ENCODE results near the gene CABP7.

CABP7 gene

DNA sequence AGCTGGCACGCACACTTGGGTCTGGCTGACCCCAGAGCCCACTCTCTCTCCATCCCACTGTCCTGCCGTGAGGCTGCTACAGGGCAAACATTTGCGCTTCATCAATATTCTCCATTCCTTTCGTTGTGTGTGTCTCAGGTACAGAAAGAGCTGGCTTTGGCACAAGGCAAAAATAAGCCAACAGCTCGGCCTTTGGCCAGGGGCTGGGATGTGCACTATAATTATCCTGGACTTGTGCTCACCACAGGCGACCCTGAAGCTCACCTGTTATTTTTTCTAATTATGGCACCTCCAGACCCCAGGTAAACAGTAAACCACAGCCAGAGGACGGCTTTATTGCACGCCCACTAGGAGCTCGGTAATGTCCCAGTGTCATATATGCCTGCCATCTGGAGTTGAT is 36.1 kb downstream of the CABP7 start:
- Histone ChIP-seq H3K27me3 (no peaks in the 10 kb centered on the region), H3K4me1 (ENCODE audit: control insufficient read depth in 1 of 2, insufficient read depth in 1 of 2, low read depth in 1 of 2, low read length in 1 of 2) (peaks cover 23 to 25% of the 10 kb centered on the region in 2 experiments), H3K9me3 (no peaks in the 10 kb centered on the region), H3K36me3 (peaks cover 6% of the 10 kb centered on the region), H3K27ac (no peak overlapping the region), H3K4me3 (ENCODE audit: low read depth in 1 of 2, low read length in 1 of 2) (no peak overlapping the region)
- TF ChIP-seq, protein P1, sequence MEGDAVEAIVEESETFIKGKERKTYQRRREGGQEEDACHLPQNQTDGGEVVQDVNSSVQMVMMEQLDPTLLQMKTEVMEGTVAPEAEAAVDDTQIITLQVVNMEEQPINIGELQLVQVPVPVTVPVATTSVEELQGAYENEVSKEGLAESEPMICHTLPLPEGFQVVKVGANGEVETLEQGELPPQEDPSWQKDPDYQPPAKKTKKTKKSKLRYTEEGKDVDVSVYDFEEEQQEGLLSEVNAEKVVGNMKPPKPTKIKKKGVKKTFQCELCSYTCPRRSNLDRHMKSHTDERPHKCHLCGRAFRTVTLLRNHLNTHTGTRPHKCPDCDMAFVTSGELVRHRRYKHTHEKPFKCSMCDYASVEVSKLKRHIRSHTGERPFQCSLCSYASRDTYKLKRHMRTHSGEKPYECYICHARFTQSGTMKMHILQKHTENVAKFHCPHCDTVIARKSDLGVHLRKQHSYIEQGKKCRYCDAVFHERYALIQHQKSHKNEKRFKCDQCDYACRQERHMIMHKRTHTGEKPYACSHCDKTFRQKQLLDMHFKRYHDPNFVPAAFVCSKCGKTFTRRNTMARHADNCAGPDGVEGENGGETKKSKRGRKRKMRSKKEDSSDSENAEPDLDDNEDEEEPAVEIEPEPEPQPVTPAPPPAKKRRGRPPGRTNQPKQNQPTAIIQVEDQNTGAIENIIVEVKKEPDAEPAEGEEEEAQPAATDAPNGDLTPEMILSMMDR (IDR thresholded peaks at IDR 0.05), result no peak

DNA sequence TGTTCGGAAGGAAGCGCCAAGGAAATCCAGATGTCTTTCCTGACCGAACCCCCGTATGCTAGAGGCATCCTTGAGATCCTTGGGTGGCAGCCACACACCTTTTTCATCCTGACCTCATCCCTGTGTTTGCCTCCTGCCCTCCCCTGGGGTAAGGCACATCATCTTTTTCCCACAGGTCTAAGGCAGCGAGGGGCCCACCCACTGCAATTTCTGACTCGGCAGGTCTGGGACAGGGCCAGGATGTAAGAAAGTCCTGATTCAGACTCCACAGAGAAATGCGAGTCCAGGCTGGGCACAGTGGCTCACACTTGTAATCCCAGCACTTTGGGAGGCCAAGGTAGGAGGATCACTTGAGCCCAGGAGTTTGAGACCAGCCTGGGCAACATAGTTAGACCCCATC is 36.5 kb downstream of the CABP7 start:
- H3K4me3 ChIP-seq (ENCODE audit: low read depth in 1 of 2, low read length in 1 of 2), result no peak overlapping the region
- TF ChIP-seq, protein P1 (IDR thresholded peaks at IDR 0.05), result no peak
- H3K4me1 ChIP-seq (ENCODE audit: control insufficient read depth in 1 of 2, insufficient read depth in 1 of 2, low read depth in 1 of 2, low read length in 1 of 2), result peaks cover 18 to 21% of the 10 kb centered on the region in 2 experiments
- H3K27me3 ChIP-seq, result no peaks in the 10 kb centered on the region
- no peak overlapping the region for H3K27ac ChIP-seq
- no peaks in the 10 kb centered on the region for H3K9me3 ChIP-seq
- peaks cover 6% of the 10 kb centered on the region for H3K36me3 ChIP-seq

DNA sequence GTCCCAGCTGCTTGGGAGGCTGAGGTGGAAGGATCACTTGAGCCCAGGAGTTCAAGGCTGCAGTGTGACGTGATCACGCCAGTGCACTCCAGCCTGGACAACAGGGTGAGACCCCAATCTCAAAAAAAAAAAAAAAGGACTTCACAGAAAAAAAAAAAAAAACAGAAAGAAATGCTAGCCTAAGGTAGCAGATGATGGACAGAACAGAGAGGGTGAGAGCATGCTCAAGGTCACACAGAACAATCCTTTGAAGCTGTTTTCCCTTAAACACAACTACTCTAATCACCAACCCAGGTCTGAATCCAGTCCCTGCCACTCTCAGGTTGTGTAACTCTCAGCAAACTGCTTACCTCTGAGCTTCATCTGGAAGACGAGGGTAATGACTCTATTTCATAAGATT is 37.3 kb downstream of the CABP7 start:
- peaks cover 6% of the 10 kb centered on the region for H3K36me3 ChIP-seq
- H3K27me3 ChIP-seq, result no peaks in the 10 kb centered on the region
- TF ChIP-seq, protein P1 (IDR thresholded peaks at IDR 0.05), result no peak
- H3K27ac ChIP-seq, result no peak overlapping the region
- peaks cover 11 to 13% of the 10 kb centered on the region in 2 experiments for H3K4me1 ChIP-seq (ENCODE audit: control insufficient read depth in 1 of 2, insufficient read depth in 1 of 2, low read depth in 1 of 2, low read length in 1 of 2)
- H3K4me3 ChIP-seq (ENCODE audit: low read depth in 1 of 2, low read length in 1 of 2), result no peak overlapping the region
- H3K9me3 ChIP-seq, result no peaks in the 10 kb centered on the region

DNA sequence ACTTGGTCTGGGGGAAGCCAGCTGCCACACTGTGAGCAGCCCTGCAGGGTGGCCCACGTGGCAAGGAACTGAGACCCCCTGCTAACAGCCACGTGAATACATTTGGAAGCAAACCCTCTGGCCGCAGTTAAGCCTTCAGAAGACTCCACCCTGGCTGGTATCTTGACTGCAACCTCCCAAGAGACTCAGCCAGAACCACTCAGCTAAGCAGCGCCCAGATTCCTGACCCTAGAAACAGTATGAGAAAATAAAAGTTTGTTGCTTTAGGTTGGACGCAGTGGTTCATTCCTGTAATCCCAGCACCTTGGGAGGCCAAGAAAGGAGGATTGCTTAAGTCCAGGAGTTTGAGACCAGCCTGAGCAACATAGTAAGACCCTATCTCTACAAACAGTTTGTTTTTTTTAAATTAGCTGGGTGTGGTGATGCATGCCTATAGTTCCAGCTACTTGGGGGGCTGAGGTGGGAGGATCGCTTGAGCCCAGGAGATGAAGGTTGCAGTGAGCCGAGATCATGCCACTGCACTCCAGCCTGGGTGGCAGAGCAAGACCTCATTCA is 38.3 kb downstream of the CABP7 start:
- Histone ChIP-seq H3K27me3 (no peaks in the 10 kb centered on the region), H3K36me3 (peaks cover 6% of the 10 kb centered on the region), H3K4me3 (ENCODE audit: low read depth in 1 of 2, low read length in 1 of 2) (no peak overlapping the region), H3K4me1 (ENCODE audit: control insufficient read depth in 1 of 2, insufficient read depth in 1 of 2, low read depth in 1 of 2, low read length in 1 of 2) (peaks cover under 1 to 4% of the 10 kb centered on the region in 2 experiments), H3K27ac (no peak overlapping the region), H3K9me3 (no peaks in the 10 kb centered on the region)
- TF ChIP-seq, protein P1 (IDR thresholded peaks at IDR 0.05), result no peak

DNA sequence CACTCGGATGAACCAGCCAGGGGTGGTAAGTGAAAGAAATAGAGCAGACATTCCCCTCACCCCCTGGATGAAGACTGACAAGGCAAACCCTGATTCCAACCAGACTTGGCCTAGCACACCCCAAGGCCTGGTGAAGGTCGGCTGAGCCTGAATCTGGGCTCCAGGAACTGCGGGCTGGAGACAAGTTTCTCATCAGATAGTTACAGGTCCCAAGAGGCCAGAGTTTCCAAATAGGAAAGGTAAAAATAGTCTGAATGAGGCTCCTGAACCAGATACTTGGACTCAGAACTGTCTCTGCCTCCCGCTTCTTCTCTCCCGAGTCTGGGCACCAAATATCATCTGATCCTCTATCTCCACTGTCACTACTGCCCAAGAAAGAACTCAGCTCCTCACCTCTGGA is 39.2 kb downstream of the CABP7 start:
- Histone ChIP-seq H3K4me3 (ENCODE audit: low read depth in 1 of 2, low read length in 1 of 2) (no peak overlapping the region), H3K4me1 (ENCODE audit: control insufficient read depth in 1 of 2, insufficient read depth in 1 of 2, low read depth in 1 of 2, low read length in 1 of 2) (peaks cover 3 to 4% of the 10 kb centered on the region in 2 experiments), H3K36me3 (peaks cover 4% of the 10 kb centered on the region), H3K27ac (no peak overlapping the region), H3K27me3 (no peaks in the 10 kb centered on the region), H3K9me3 (no peaks in the 10 kb centered on the region)
- TF ChIP-seq, protein P1 (IDR thresholded peaks at IDR 0.05), result no peak

Measured in neutrophil (primary cell).